ENCODE data around the gene IL17RD. TPM values are rescaled to one million over a fixed set of nuclear protein-coding genes. Genes with fewer than 3 reads are reported as not detected.

The IL17RD gene
- total RNA-seq, 1 experiment from 2014 or later, result 8.3 TPM

GRCh38 chr3:57127891-57128518 lies 37.1 kb downstream of the IL17RD start:
- ChIA-PET CTCF (no interaction called here), POLR2A (ENCODE audit: unreplicated experiment) (interaction anchor here (0.7 kb wide), 1 partner anchor 136 kb away, joined by 3 read pairs; no protein-coding TSS in a partner anchor)
- no peaks in the 10 kb centered on the region for H3K27me3 ChIP-seq (ENCODE audit: insufficient read depth, low read depth)
- H3K4me1 ChIP-seq (replicated peaks; ENCODE audit: insufficient read depth), result no peaks in the 10 kb centered on the region
- H3F3A ChIP-seq (ENCODE audit: insufficient read depth, low read depth), result no peaks in the 10 kb centered on the region
- BruUV-seq (replicated peaks), result no TSS peak
- H3K9me3 ChIP-seq (ENCODE audit: insufficient read depth, low read depth), result no peaks in the 10 kb centered on the region
- TF ChIP-seq EZH2 (IDR thresholded peaks at IDR 0.05; ENCODE audit: low read depth) (no peak), CTCF (conservative IDR thresholded peaks at IDR 0.05) (no peak)
- no peak for DNase-seq
- no peak overlapping the region for H3K4me2 ChIP-seq
- H3K27ac ChIP-seq, result no peak overlapping the region
- H4K20me1 ChIP-seq (ENCODE audit: insufficient read depth), result no peaks in the 10 kb centered on the region
- no peak overlapping the region for H2AFZ ChIP-seq
- no peaks in the 10 kb centered on the region for H3K9me2 ChIP-seq (ENCODE audit: insufficient read depth)
- intact Hi-C loops (cut with micrococcal nuclease; ENCODE audit: unreplicated experiment), result no loop called here
- H3K79me2 ChIP-seq (ENCODE audit: low read depth), result no peaks in the 10 kb centered on the region
- no peak overlapping the region for H3K4me3 ChIP-seq
- no peaks in the 10 kb centered on the region for H3K36me3 ChIP-seq (ENCODE audit: low read depth)

GRCh38 chr3:57126244-57126643 lies 38.9 kb downstream of the IL17RD start:
- no peaks in the 10 kb centered on the region for H3K27me3 ChIP-seq (ENCODE audit: insufficient read depth, low read depth)
- H3K4me2 ChIP-seq, result no peak overlapping the region
- no peaks in the 10 kb centered on the region for H3K9me2 ChIP-seq (ENCODE audit: insufficient read depth)
- H3K4me3 ChIP-seq, result no peak overlapping the region
- no peaks in the 10 kb centered on the region for H3F3A ChIP-seq (ENCODE audit: insufficient read depth, low read depth)
- no peak overlapping the region for H2AFZ ChIP-seq
- no peak overlapping the region for H3K27ac ChIP-seq
- intact Hi-C loops (cut with micrococcal nuclease; ENCODE audit: unreplicated experiment), result no loop called here
- TF ChIP-seq EZH2 (IDR thresholded peaks at IDR 0.05; ENCODE audit: low read depth) (no peak), CTCF (conservative IDR thresholded peaks at IDR 0.05) (no peak)
- no peaks in the 10 kb centered on the region for H3K4me1 ChIP-seq (replicated peaks; ENCODE audit: insufficient read depth)
- POLR2A ChIA-PET (ENCODE audit: unreplicated experiment), result no interaction called here
- no peak for DNase-seq
- CTCF ChIA-PET, result interaction anchor here (0.7 kb wide), 1 partner anchor 1362 kb away, joined by 5 read pairs; no protein-coding TSS in a partner anchor
- H3K9me3 ChIP-seq (ENCODE audit: insufficient read depth, low read depth), result no peaks in the 10 kb centered on the region
- no peaks in the 10 kb centered on the region for H3K79me2 ChIP-seq (ENCODE audit: low read depth)
- BruUV-seq (replicated peaks), result no TSS peak
- H4K20me1 ChIP-seq (ENCODE audit: insufficient read depth), result no peaks in the 10 kb centered on the region
- no peaks in the 10 kb centered on the region for H3K36me3 ChIP-seq (ENCODE audit: low read depth)

GRCh38 chr3:57120451-57121174 lies 44.5 kb downstream of the IL17RD start:
- ChIA-PET POLR2A (ENCODE audit: unreplicated experiment) (no interaction called here), CTCF (no interaction called here)
- no TSS peak for BruUV-seq (replicated peaks)
- Histone ChIP-seq H3K4me2 (no peak overlapping the region), H2AFZ (no peak overlapping the region), H3K9me3 (ENCODE audit: insufficient read depth, low read depth) (no peaks in the 10 kb centered on the region), H3K27me3 (ENCODE audit: insufficient read depth, low read depth) (no peaks in the 10 kb centered on the region), H3K27ac (no peak overlapping the region), H3K36me3 (ENCODE audit: low read depth) (no peaks in the 10 kb centered on the region), H3K79me2 (ENCODE audit: low read depth) (no peaks in the 10 kb centered on the region), H4K20me1 (ENCODE audit: insufficient read depth) (no peaks in the 10 kb centered on the region), H3K4me1 (replicated peaks; ENCODE audit: insufficient read depth) (no peaks in the 10 kb centered on the region), H3K4me3 (no peak overlapping the region), H3K9me2 (ENCODE audit: insufficient read depth) (no peaks in the 10 kb centered on the region), H3F3A (ENCODE audit: insufficient read depth, low read depth) (no peaks in the 10 kb centered on the region)
- TF ChIP-seq EZH2 (IDR thresholded peaks at IDR 0.05; ENCODE audit: low read depth) (no peak), CTCF (conservative IDR thresholded peaks at IDR 0.05) (no peak)
- intact Hi-C loops (cut with micrococcal nuclease; ENCODE audit: unreplicated experiment), result no loop called here
- no peak for DNase-seq
